ENCODE measurements around the gene CPXM1. TPM values are rescaled to one million over a fixed set of nuclear protein-coding genes. Genes with fewer than 3 reads are reported as not detected.

The CPXM1 gene
- total and polyA plus RNA-seq, 10 donors: 0.23 to 2.9 (median 0.48) TPM

DNA sequence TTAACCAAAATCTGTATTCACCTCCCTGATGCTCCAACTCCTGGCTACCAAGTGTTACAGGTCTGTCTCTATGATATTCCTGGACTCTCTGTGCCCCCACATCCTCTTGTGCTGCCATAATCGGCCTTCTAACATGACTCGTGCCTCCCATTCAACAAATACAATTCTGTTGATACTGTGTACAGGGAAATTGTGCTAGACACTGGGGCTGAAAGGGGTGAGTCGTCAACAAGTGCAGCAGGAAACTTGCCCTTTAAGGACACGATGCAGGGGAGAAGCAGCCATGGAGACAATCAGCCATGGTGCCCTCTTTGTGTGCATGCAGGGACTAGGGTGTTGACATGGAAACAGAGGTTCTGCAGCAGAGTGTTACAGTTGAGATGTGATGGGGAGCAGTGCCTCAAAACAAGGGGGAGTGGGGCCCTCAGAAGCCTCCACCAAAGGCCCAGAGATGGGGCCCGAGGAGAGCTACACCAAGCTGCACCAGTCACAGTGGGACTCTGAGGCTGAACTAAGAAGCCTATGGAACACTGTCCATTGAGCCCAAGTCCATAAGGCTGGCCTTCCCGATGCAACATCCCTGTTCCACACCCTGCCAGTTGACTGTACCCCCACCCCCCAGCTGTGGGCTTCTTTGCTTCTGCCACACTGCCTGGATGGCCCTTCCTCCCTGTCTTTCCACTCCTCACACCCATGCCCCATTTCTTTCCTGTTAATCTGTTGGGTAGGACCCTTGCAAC is 37.0 kb upstream of the CPXM1 start:
- TF ChIP-seq, protein P1, sequence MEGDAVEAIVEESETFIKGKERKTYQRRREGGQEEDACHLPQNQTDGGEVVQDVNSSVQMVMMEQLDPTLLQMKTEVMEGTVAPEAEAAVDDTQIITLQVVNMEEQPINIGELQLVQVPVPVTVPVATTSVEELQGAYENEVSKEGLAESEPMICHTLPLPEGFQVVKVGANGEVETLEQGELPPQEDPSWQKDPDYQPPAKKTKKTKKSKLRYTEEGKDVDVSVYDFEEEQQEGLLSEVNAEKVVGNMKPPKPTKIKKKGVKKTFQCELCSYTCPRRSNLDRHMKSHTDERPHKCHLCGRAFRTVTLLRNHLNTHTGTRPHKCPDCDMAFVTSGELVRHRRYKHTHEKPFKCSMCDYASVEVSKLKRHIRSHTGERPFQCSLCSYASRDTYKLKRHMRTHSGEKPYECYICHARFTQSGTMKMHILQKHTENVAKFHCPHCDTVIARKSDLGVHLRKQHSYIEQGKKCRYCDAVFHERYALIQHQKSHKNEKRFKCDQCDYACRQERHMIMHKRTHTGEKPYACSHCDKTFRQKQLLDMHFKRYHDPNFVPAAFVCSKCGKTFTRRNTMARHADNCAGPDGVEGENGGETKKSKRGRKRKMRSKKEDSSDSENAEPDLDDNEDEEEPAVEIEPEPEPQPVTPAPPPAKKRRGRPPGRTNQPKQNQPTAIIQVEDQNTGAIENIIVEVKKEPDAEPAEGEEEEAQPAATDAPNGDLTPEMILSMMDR (IDR thresholded peaks at IDR 0.05 in 8 of 11, conservative IDR thresholded peaks at IDR 0.05 in 3 of 11): no peak
- no peak for TF ChIP-seq POLR2A (IDR thresholded peaks at IDR 0.05)
- H3K4me3 ChIP-seq: no peak overlapping the region
- 86 to 93% (median 89%) methylated on average over 6 of the region's 6 CpGs for WGBS, 5 donors
- peaks cover 8 to 37% (median 32%) of the 10 kb centered on the region in 6 donors for H3K4me1 ChIP-seq
- no peaks in the 10 kb centered on the region for H3K27me3 ChIP-seq (replicated peaks in 1 of 7)
- no peak for DNase-seq
- no peaks in the 10 kb centered on the region for H3K9me3 ChIP-seq
- intact Hi-C loops (cut with DNase I; ENCODE audit: low total_unique reads): no loop called here
- peaks cover 0 to 34% (median 3%) of the 10 kb centered on the region in 6 donors for H3K36me3 ChIP-seq
- H3K27ac ChIP-seq: no peak overlapping the region

DNA sequence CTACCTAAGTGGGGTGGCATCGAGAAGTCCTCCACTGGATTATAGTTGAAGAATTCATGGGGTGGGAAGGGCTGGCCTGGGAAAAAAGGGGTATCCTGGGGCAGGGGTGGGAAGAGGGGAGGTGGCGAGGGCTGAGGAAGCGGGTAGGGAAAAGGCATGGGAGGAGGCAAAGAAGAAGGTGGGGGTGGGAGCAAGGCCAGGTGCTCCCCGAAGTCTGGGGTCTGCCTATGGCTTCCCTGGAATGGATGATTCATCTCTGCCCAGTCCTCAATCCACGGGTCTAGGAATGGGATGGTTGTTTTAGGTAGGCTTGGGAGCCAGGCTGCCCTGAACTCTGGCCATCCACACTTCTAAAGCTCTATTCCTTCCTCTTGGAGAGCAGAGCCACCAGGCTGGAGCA is 35.6 kb upstream of the CPXM1 start:
- no peak overlapping the region for H3K27ac ChIP-seq
- H3K4me1 ChIP-seq: peaks cover 8 to 30% (median 20%) of the 10 kb centered on the region in 6 donors
- H3K27me3 ChIP-seq (replicated peaks in 1 of 7): peaks cover 0 to 2% (median 0%) of the 10 kb centered on the region in 7 donors
- intact Hi-C loops (cut with DNase I; ENCODE audit: low total_unique reads): no loop called here
- TF ChIP-seq, protein P1 (IDR thresholded peaks at IDR 0.05 in 8 of 11, conservative IDR thresholded peaks at IDR 0.05 in 3 of 11): no peak
- TF ChIP-seq POLR2A (IDR thresholded peaks at IDR 0.05) (no peak), POLR2AphosphoS5 (IDR thresholded peaks at IDR 0.05) (no peak)
- H3K4me3 ChIP-seq: no peak overlapping the region
- no peaks in the 10 kb centered on the region for H3K9me3 ChIP-seq
- peaks cover 0 to 34% (median 3%) of the 10 kb centered on the region in 6 donors for H3K36me3 ChIP-seq
- no peak for DNase-seq
- WGBS, 5 donors: 82 to 92% (median 87%) methylated on average over 5 of the region's 5 CpGs

DNA sequence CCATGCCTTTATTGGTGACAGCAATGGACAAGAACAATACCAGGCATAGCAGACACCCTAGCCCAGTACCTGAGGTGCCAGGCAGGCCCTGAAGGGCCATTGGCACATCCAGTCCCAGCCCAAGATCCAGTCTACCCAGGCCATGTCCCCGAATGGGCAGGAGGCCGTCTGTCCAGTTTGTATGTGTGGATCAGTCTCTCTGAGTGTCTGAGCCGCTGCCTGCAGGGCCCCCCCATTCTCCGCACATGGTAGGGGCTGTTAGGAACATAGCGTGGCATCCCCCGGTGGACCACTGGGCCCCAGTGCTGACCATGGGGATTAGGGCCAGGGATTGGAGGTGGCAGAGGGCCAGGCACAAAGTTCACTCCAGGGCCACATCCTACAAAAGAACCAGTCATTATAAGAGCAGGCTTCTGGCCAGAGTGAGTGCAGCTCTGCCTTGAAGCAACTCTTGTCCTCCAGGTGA is 34.9 kb upstream of the CPXM1 start:
- WGBS, 5 donors: 93 to 100% (median 96%) methylated on average over 4 to 6 of the region's 6 CpGs
- no peak overlapping the region for H3K4me3 ChIP-seq
- H3K27ac ChIP-seq: no peak overlapping the region
- H3K9me3 ChIP-seq: no peaks in the 10 kb centered on the region
- peaks cover 0 to 34% (median 3%) of the 10 kb centered on the region in 6 donors for H3K36me3 ChIP-seq
- intact Hi-C loops (cut with DNase I; ENCODE audit: low total_unique reads): no loop called here
- no peak for TF ChIP-seq POLR2AphosphoS5 (IDR thresholded peaks at IDR 0.05)
- TF ChIP-seq POLR2A (IDR thresholded peaks at IDR 0.05): no peak
- TF ChIP-seq, protein P1 (IDR thresholded peaks at IDR 0.05 in 8 of 11, conservative IDR thresholded peaks at IDR 0.05 in 3 of 11): no peak
- peaks cover 8 to 29% (median 18%) of the 10 kb centered on the region in 6 donors for H3K4me1 ChIP-seq
- H3K27me3 ChIP-seq (replicated peaks in 1 of 7): peaks cover 0 to 9% (median 0%) of the 10 kb centered on the region in 7 donors
- no peak for DNase-seq

DNA sequence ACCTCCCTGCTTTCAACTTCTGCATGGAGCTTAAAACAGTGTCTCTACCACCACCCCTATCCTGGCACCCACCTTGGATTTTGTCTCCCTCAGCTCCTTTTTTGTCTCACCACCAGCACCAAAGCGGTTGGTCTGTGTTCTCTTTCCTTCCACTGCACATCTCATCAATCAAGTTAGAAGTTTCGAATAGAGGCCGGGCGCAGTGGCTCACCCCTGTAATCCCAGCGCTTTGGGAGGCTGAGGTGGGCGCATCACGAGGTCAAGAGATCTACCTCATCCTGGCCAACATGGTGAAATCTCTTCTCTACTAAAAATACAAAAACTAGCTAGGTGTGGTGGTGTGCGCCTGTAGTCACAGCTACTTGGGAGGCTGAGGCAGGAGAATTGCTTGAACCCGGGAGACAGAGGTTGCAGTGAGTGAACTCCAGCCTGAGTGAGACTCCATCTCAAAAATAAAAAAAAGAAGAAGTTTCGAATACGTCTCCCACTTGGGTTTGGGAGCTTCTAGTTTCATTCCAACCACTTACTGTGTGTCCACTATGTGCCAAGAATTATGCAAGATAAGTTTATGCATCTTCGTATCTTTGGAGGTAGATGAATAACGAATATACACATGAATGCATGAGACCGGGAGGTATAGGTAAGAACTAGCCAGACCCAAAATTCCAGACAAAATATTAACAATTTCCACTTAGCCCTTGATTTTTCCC is 34.1 kb upstream of the CPXM1 start:
- peaks cover 0 to 34% (median 3%) of the 10 kb centered on the region in 6 donors for H3K36me3 ChIP-seq
- H3K4me3 ChIP-seq: no peak overlapping the region
- H3K27me3 ChIP-seq (replicated peaks in 1 of 7): peaks cover 0 to 10% (median 0%) of the 10 kb centered on the region in 7 donors
- 86 to 95% (median 92%) methylated on average over 14 of the region's 14 CpGs for WGBS, 5 donors
- H3K4me1 ChIP-seq: peaks cover 3 to 21% (median 11%) of the 10 kb centered on the region in 6 donors
- no peak overlapping the region for H3K27ac ChIP-seq
- no peak for TF ChIP-seq POLR2A (IDR thresholded peaks at IDR 0.05)
- TF ChIP-seq, protein P1 (IDR thresholded peaks at IDR 0.05 in 8 of 11, conservative IDR thresholded peaks at IDR 0.05 in 3 of 11): no peak
- no peak for TF ChIP-seq POLR2AphosphoS5 (IDR thresholded peaks at IDR 0.05)
- DNase-seq: no peak
- intact Hi-C loops (cut with DNase I; ENCODE audit: low total_unique reads): no loop called here
- no peaks in the 10 kb centered on the region for H3K9me3 ChIP-seq

Measured in spleen (tissue), 11 donors.